Panc1 (cell line): ENCODE measurements around the gene RORC. TPM values are rescaled to one million over a fixed set of nuclear protein-coding genes. Genes with fewer than 3 reads are reported as not detected.
"Not testable (repeated sequence)": the region's sequence is repeated elsewhere in the genome, so short reads cannot be mapped to it uniquely, and the experiment has no call there.

Experiments
- ATAC-seq: fragments of 200-7000 bp; cut with Tn5 transposase; 2 replicates; pipeline ENCODE4 v1.9.1; 2020; ENCODE audit warnings: mild to moderate bottlenecking, moderate library complexity
- BruUV-seq: library from RNA; stranded (reverse); fragments of 400-500 nt; replicated peaks from 2 replicates; lab custom pipeline; 2021; lab: Mats Ljungman, UMichigan
- CTCF ChIA-PET: fragments of 300-600 bp; sonication (Branson Sonifier 250); formaldehyde crosslinking; loops from one replicate; lab custom pipeline; 2022; ENCODE audit warnings: antibody characterized with exemption; lab: Charles Lee
- POLR2A ChIA-PET: fragments of 300-600 bp; sonication (Branson Sonifier 250); formaldehyde crosslinking; loops from one replicate; lab custom pipeline; 2022; ENCODE audit warnings: antibody characterized with exemption; lab: Charles Lee
- DNase-seq: peaks from one replicate; pipeline ENCODE4 v3.0.0-alpha.2; 2010; ENCODE audit warnings: low read depth, low spot score
- H3K27ac ChIP-seq: 2 replicates; pipeline ENCODE4 v1.5.1; 2011; ENCODE audit warnings: mild to moderate bottlenecking, low read length, inconsistent platforms
- H3K27me3 ChIP-seq: fragments of 200-500 bp; sonication (Bioruptor generic); 2 replicates; pipeline ENCODE4 v1.6.0; 2014; ENCODE audit warnings: low read length, inconsistent platforms; ENCODE audit not compliant: control insufficient read depth, insufficient read depth
- H3K36me3 ChIP-seq: fragments of 200-500 bp; sonication (Bioruptor generic); 2 replicates; pipeline ENCODE4 v1.5.1; 2014; ENCODE audit warnings: inconsistent platforms, mild to moderate bottlenecking, low read length, moderate library complexity; ENCODE audit not compliant: control insufficient read depth, insufficient read depth
- H3K4me1 ChIP-seq: 2 replicates; pipeline ENCODE4 v1.5.1; 2011; ENCODE audit warnings: inconsistent platforms, mild to moderate bottlenecking, low read length, moderate library complexity; ENCODE audit not compliant: control insufficient read depth, insufficient read depth
- H3K4me3 ChIP-seq, 2 experiments: 2 replicates each; pipeline ENCODE4 v1.5.1; 2011 to 2012; ENCODE audit warnings: low read depth in 2 of 2, low read length in 2 of 2, mild to moderate bottlenecking in 2 of 2, inconsistent platforms in 1 of 2, moderate library complexity in 1 of 2
- H3K9me3 ChIP-seq: fragments of 200-500 bp; sonication (Bioruptor generic); 2 replicates; pipeline ENCODE4 v1.5.1; 2014; ENCODE audit warnings: low read depth, mild to moderate bottlenecking, inconsistent platforms, low read length, moderate library complexity; ENCODE audit not compliant: control insufficient read depth, insufficient read depth
- CTCF ChIP-seq: fragments of 450-650 bp; IDR thresholded peaks from 2 replicates; pipeline ENCODE4 v1.5.1; 2017; ENCODE audit warnings: mild to moderate bottlenecking
- POLR2AphosphoS5 ChIP-seq: IDR thresholded peaks from 2 replicates; pipeline ENCODE4 v1.6.1; 2012; ENCODE audit warnings: mild to moderate bottlenecking, low read depth, low read length, moderate library complexity
- REST ChIP-seq, 2 experiments: IDR thresholded peaks; 2 replicates each; pipeline ENCODE4 v1.6.1; 2011 to 2012; ENCODE audit warnings: low read depth in 2 of 2, control low read depth in 1 of 2, low read length in 1 of 2, mild to moderate bottlenecking in 1 of 2, moderate library complexity in 1 of 2; ENCODE audit not compliant: insufficient read depth in 1 of 2
- SIN3A ChIP-seq: IDR thresholded peaks from 2 replicates; pipeline ENCODE4 v1.6.1; 2012; ENCODE audit warnings: low read depth, mild to moderate bottlenecking, low read length, moderate library complexity, borderline replicate concordance; ENCODE audit not compliant: insufficient read depth
- TCF7L2 ChIP-seq: IDR thresholded peaks from 2 replicates; pipeline ENCODE4 v1.6.1; 2011; ENCODE audit warnings: mild to moderate bottlenecking, low read depth, low read length, inconsistent platforms
- in situ Hi-C: cut with HindIII; loops from 2 replicates; pipeline ENCODE4 v1.10.0; 2016; ENCODE audit warnings: low sequenced_read_pairs, low pct_unique_long_range_greater_than_20kb
- intact Hi-C: fragments of 100-400 bp; cut with micrococcal nuclease; formaldehyde crosslinking; loops from one replicate; pipeline ENCODE4 v1.10.0; 2022; ENCODE audit not compliant: unreplicated experiment
- total RNA-seq: library from RNA; stranded (reverse); gene quantifications from one replicate; pipeline ENCODE4 v1.2.1, GENCODE V29; 2021; ENCODE audit not compliant: unreplicated experiment

The RORC gene
- total RNA-seq, 1 experiment from 2014 or later: not detected

DNA sequence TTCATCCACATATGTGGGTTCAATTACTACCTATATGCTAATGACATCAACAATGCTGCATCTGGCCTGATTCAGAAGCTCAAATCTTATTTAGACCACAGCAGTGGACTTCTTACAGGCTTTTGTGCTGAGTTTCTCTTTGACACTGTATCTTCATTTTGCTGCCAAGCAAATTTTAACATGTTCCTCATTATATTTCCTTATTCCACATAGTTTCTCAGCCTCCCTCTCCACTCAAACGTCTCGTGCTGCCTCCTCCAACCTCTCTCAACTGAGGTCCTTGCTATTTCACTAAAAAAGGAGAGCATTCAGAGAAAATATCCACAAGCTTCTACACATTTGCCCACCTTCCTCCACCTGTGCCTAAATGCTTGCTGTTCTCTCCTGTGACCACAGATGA lies 47.8 kb downstream of the RORC start:
- Histone ChIP-seq H3K27ac (no peak overlapping the region), H3K4me3 (no peak overlapping the region), H3K9me3 (no peaks in the 10 kb centered on the region), H3K4me1 (peaks cover 6% of the 10 kb centered on the region; the same call in 1 of the 2 replicates), H3K36me3 (no peaks in the 10 kb centered on the region; the same call in 1 of the 2 replicates), H3K27me3 (no peaks in the 10 kb centered on the region)
- ChIA-PET POLR2A (no interaction called here), CTCF (no interaction called here)
- no peak for ATAC-seq
- BruUV-seq: no TSS peak
- DNase-seq: no peak
- in situ Hi-C loops (no loop called here), intact Hi-C loops (loop anchor here (2.0 kb wide), 1 partner anchor 21 kb away; the partner anchor contains the start of gene MRPL9)
- TF ChIP-seq CTCF (no peak), REST (IDR thresholded peaks at IDR 0.05; ENCODE audit: insufficient read depth in 1 of 2, low read depth in 2 of 2, low read length in 1 of 2) (no peak), TCF7L2 (no peak), POLR2AphosphoS5 (no peak), SIN3A (no peak)

GRCh38 chr1:151782741-151783140 lies 48.9 kb downstream of the RORC start:
- TF ChIP-seq REST (IDR thresholded peaks at IDR 0.05; ENCODE audit: insufficient read depth in 1 of 2, low read depth in 2 of 2, low read length in 1 of 2): no peak
- TF ChIP-seq SIN3A: no peak
- no peak for TF ChIP-seq TCF7L2
- no peak for TF ChIP-seq CTCF
- TF ChIP-seq POLR2AphosphoS5: no peak
- no peak for ATAC-seq
- in situ Hi-C loops: no loop called here

DNA sequence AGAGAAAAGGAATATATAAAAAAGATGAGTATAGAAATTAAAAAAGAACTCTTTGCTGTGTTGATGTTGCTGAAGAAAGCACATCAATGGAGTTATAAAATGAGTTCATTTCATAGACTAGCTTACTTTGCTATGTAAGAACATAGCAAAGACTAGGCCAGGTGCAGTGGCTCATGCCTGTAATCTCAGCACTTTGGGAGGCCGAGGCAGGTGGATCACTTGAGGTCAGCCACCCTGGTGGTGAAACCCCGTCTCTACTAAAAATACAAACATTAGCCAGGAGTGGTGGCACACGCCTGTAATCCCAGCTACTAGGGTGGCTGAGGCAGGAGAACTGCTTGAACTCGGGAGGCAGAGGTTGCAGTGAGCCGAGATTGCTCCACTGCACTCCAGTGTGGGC lies 49.6 kb downstream of the RORC start:
- DNase-seq, H3K4me3 ChIP-seq, in situ Hi-C loops, H3K27me3 ChIP-seq, POLR2A ChIA-PET, ATAC-seq, H3K9me3 ChIP-seq, H3K36me3 ChIP-seq, BruUV-seq, H3K4me1 ChIP-seq, H3K27ac ChIP-seq: not testable (repeated sequence)
- intact Hi-C loops: loop anchor here (2.0 kb wide), 1 partner anchor 19 kb away; the partner anchor contains the start of gene MRPL9
- CTCF ChIA-PET: interaction anchor here (0.7 kb wide), 1 partner anchor 429 kb away, joined by 12 read pairs; no protein-coding TSS in a partner anchor

More at GRCh38 chr1:151782741-151783140, 48.9 kb downstream of the RORC start:
- no peak for DNase-seq
- CTCF ChIA-PET: no interaction called here
- Histone ChIP-seq H3K9me3 (no peaks in the 10 kb centered on the region), H3K4me3 (no peak overlapping the region), H3K27ac (no peak overlapping the region), H3K27me3 (no peaks in the 10 kb centered on the region), H3K36me3 (no peaks in the 10 kb centered on the region; the same call in 1 of the 2 replicates), H3K4me1 (peaks cover 6% of the 10 kb centered on the region; the same call in 1 of the 2 replicates)
- intact Hi-C loops: loop anchor here (2.0 kb wide), 1 partner anchor 20 kb away; the partner anchor contains the start of gene MRPL9
- POLR2A ChIA-PET: no interaction called here
- BruUV-seq: no TSS peak
